Naive thymus-derived CD4-positive, alpha-beta T cell (primary cell): Measurements from ENCODE around the gene ZNF793. TPM values are rescaled to one million over a fixed set of nuclear protein-coding genes. Genes with fewer than 3 reads are reported as not detected.

Experiments
- ATAC-seq: fragments of 150-1000 bp; cut with Tn5 transposase; 2 replicates; pipeline ENCODE4 v1.10.0; 2021; ENCODE audit warnings: mild to moderate bottlenecking, moderate library complexity
- CTCF ChIA-PET: fragments of 350-600 bp; sonication (Branson Sonifier 250); formaldehyde crosslinking; loops from one replicate; lab custom pipeline; 2021; ENCODE audit warnings: antibody characterized with exemption; lab: Charles Lee
- POLR2A ChIA-PET: fragments of 350-600 bp; sonication (Branson Sonifier 250); formaldehyde crosslinking; loops from one replicate; lab custom pipeline; 2021; ENCODE audit warnings: antibody characterized with exemption, inconsistent platforms; lab: Charles Lee
- DNase-seq, 9 donors: peaks; one replicate each; pipeline versions ENCODE4 v3.0.0 to v3.0.0-alpha.2; 2020 to 2022; ENCODE audit warnings: mixed read lengths in 1 of 9
- H3K27ac ChIP-seq: one replicate; pipeline ENCODE4 v1.7.0; 2013; ENCODE audit warnings: mild to moderate bottlenecking, low read depth, low read length, moderate library complexity
- H3K27me3 ChIP-seq, 2 donors: one replicate each; pipeline ENCODE4 v1.7.0; 2013; ENCODE audit warnings: low read length in 2 of 2, mild to moderate bottlenecking in 2 of 2, moderate library complexity in 2 of 2; ENCODE audit not compliant: control insufficient read depth in 2 of 2, insufficient read depth in 2 of 2
- H3K36me3 ChIP-seq, 3 experiments: 1 replicate in 2 of 3; 2 replicates in 1 of 3; pipeline ENCODE4 v1.7.0; 2013; ENCODE audit warnings: low read length in 3 of 3, mild to moderate bottlenecking in 3 of 3, moderate library complexity in 1 of 3; ENCODE audit not compliant: insufficient read depth in 3 of 3, control insufficient read depth in 2 of 3
- H3K4me1 ChIP-seq, 2 donors: one replicate each; pipeline ENCODE4 v1.7.0; 2013; ENCODE audit warnings: low read length in 2 of 2, mild to moderate bottlenecking in 2 of 2, moderate library complexity in 1 of 2; ENCODE audit not compliant: control insufficient read depth in 2 of 2, insufficient read depth in 2 of 2
- H3K4me3 ChIP-seq: 2 replicates; pipeline ENCODE4 v1.7.0; 2013; ENCODE audit warnings: mild to moderate bottlenecking, low read length
- H3K9me3 ChIP-seq, 3 experiments: 1 replicate in 2 of 3; 2 replicates in 1 of 3; pipeline ENCODE4 v1.7.0; 2013; ENCODE audit warnings: low read length in 3 of 3; ENCODE audit not compliant: control insufficient read depth in 2 of 3
- H3K27ac Mint-ChIP-seq, 9 donors: one replicate each; pipeline ENCODE4 v1.8.0; 2020 to 2022; ENCODE audit warnings: mixed read lengths in 9 of 9, mild to moderate bottlenecking in 8 of 9, moderate library complexity in 5 of 9, inconsistent platforms in 2 of 9
- H3K27me3 Mint-ChIP-seq, 5 donors: one replicate each; pipeline ENCODE4 v1.8.0; 2021 to 2022; ENCODE audit warnings: mixed read lengths in 5 of 5, mild to moderate bottlenecking in 1 of 5
- H3K36me3 Mint-ChIP-seq, 5 donors: one replicate each; pipeline ENCODE4 v1.8.0; 2020 to 2022; ENCODE audit warnings: mixed read lengths in 5 of 5, mild to moderate bottlenecking in 3 of 5, inconsistent platforms in 1 of 5
- H3K4me1 Mint-ChIP-seq, 7 donors: one replicate each; pipeline ENCODE4 v1.8.0; 2020 to 2022; ENCODE audit warnings: mixed read lengths in 7 of 7, mild to moderate bottlenecking in 3 of 7, inconsistent platforms in 1 of 7
- H3K4me3 Mint-ChIP-seq, 10 donors: one replicate each; pipeline ENCODE4 v1.8.0; 2020 to 2022; ENCODE audit warnings: mild to moderate bottlenecking in 10 of 10, mixed read lengths in 10 of 10, moderate library complexity in 6 of 10, inconsistent platforms in 2 of 10
- H3K9me3 Mint-ChIP-seq, 11 donors: one replicate each; pipeline ENCODE4 v1.8.0; 2020 to 2022; ENCODE audit warnings: mixed read lengths in 11 of 11, mild to moderate bottlenecking in 4 of 11, inconsistent platforms in 1 of 11, moderate library complexity in 1 of 11
- intact Hi-C, 2 donors: fragments of 100-400 bp; cut with micrococcal nuclease; formaldehyde crosslinking; loops; one replicate each; pipeline ENCODE4 v1.15.1; 2023
- polyA plus RNA-seq, 2 donors: library from polyadenylated mRNA; unstranded; fragments of 300-500 nt; fragmentation: Illumina TruSeq; gene quantifications; one replicate each; pipeline ENCODE4 v1.2.3, GENCODE V29; 2021
- total RNA-seq, 6 experiments: library from RNA in 5 of 6; stranded (reverse) in 5 of 6; gene quantifications; 1 replicate in 5 of 6; 2 replicates in 1 of 6; pipeline ENCODE4 v1.2.3 and lab custom pipeline; 2021 to 2026

The ZNF793 gene
- total and polyA plus RNA-seq, 7 experiments from 2014 or later, result 1.1 to 11.7 (median 4.0) TPM

- no peak overlapping the region for H3K4me3 Mint-ChIP-seq
- DNase-seq, result no peak
- peak; percentile 3 for ATAC-seq
- H3K27ac Mint-ChIP-seq, result no peak overlapping the region
- peaks cover 7 to 43% (median 26%) of the 10 kb centered on the region in 5 donors for H3K36me3 Mint-ChIP-seq
- Histone ChIP-seq H3K27me3 (no peaks in the 10 kb centered on the region), H3K4me3 (peak overlapping the region; percentile 83), H3K27ac (peak overlapping the region; percentile 90), H3K9me3 (peaks cover 0 to 42% (median 0%) of the 10 kb centered on the region in 3 experiments), H3K36me3 (peaks cover 0 to 9% (median 0%) of the 10 kb centered on the region in 3 experiments), H3K4me1 (peaks cover 0 to 14% of the 10 kb centered on the region in 2 donors)
- intact Hi-C loops, result loop anchor here (1.0 to 10.0 kb wide), 16 partner anchors 37 to 1131 kb away; partner anchors contain the start of genes ZNF570 (in 2 of the 2), ZFP14 (in 1 of the 2), ZNF382 (in 1 of the 2) and ZNF383 (in 1 of the 2)
- peaks cover 0 to 5% (median 0%) of the 10 kb centered on the region in 5 donors for H3K27me3 Mint-ChIP-seq
- peaks cover 0 to 2% (median 0%) of the 10 kb centered on the region in 7 donors for H3K4me1 Mint-ChIP-seq
- CTCF ChIA-PET, result interaction anchor here (0.6 to 1.3 kb wide), 3 partner anchors 37 to 341 kb away, joined by 3 to 7 read pairs (median 4); partner anchors contain the start of gene ZNF570
- POLR2A ChIA-PET, result interaction anchor here (0.5 to 2.8 kb wide), 13 partner anchors 32 to 1326 kb away, joined by 3 to 49 read pairs (median 5); partner anchors contain the start of genes ZNF345, ZNF383, ZNF527 and ZNF540
- peaks cover 4 to 56% (median 30%) of the 10 kb centered on the region in 11 donors for H3K9me3 Mint-ChIP-seq
Measured at GRCh38 chr19:37505958-37506386, 767 bp upstream of the ZNF793 start.

- Histone ChIP-seq H3K27ac (peak overlapping the region; percentile 90), H3K36me3 (peaks cover 0 to 19% (median 5%) of the 10 kb centered on the region in 3 experiments), H3K27me3 (no peaks in the 10 kb centered on the region), H3K4me1 (peaks cover 0 to 14% of the 10 kb centered on the region in 2 donors), H3K9me3 (peaks cover 0 to 43% (median 0%) of the 10 kb centered on the region in 3 experiments), H3K4me3 (peak overlapping the region; percentile 83)
- ChIA-PET POLR2A (interaction anchor here (0.9 to 2.8 kb wide), 8 partner anchors 39 to 934 kb away, joined by 3 to 49 read pairs (median 6); partner anchors contain the start of genes ZNF527, ZNF540, ZNF569 and ZNF570), CTCF (no interaction called here)
- H3K4me3 Mint-ChIP-seq, result no peak overlapping the region
- DNase-seq (no peak), ATAC-seq (no peak)
- H3K36me3 Mint-ChIP-seq, result peaks cover 7 to 50% (median 37%) of the 10 kb centered on the region in 5 donors
- peaks cover 0 to 5% (median 0%) of the 10 kb centered on the region in 5 donors for H3K27me3 Mint-ChIP-seq
- peaks cover 0 to 2% (median 0%) of the 10 kb centered on the region in 7 donors for H3K4me1 Mint-ChIP-seq
- intact Hi-C loops, result loop anchor here (2.0 to 10.0 kb wide), 8 partner anchors 38 to 1132 kb away; partner anchors contain the start of genes ZFP14 (in 1 of the 2), ZNF382 (in 1 of the 2), ZNF383 (in 1 of the 2) and ZNF420 (in 1 of the 2)
- peaks cover 3 to 56% (median 28%) of the 10 kb centered on the region in 11 donors for H3K9me3 Mint-ChIP-seq
- no peak overlapping the region for H3K27ac Mint-ChIP-seq
Measured at GRCh38 chr19:37507167-37507464, 377 bp downstream of the ZNF793 start.

GRCh38 chr19:37511186-37511585 lies 4.4 kb downstream of the ZNF793 start:
- POLR2A ChIA-PET, result interaction anchor here (0.7 kb wide), 1 partner anchor 1297 kb away, joined by 3 read pairs; the partner anchor contains the start of gene ZNF565

GRCh38 chr19:37511821-37512220 lies 5.1 kb downstream of the ZNF793 start:
- Mint-ChIP-seq H3K4me3 (no peak overlapping the region), H3K27me3 (no peaks in the 10 kb centered on the region), H3K36me3 (peaks cover 6 to 68% (median 66%) of the 10 kb centered on the region in 5 donors), H3K9me3 (peaks cover 0 to 77% (median 38%) of the 10 kb centered on the region in 11 donors), H3K4me1 (peaks cover 0 to 5% (median 0%) of the 10 kb centered on the region in 7 donors), H3K27ac (no peak overlapping the region)
- H3K9me3 ChIP-seq, result peaks cover 0 to 57% (median 0%) of the 10 kb centered on the region in 3 experiments
- peaks cover 0 to 30% (median 9%) of the 10 kb centered on the region in 3 experiments for H3K36me3 ChIP-seq
- no peak for DNase-seq
- ChIA-PET POLR2A (no interaction called here), CTCF (no interaction called here)
- H3K27me3 ChIP-seq, result no peaks in the 10 kb centered on the region
- no peak for ATAC-seq
- H3K4me1 ChIP-seq, result peaks cover 0 to 7% of the 10 kb centered on the region in 2 donors
- H3K4me3 ChIP-seq, result no peak overlapping the region
- intact Hi-C loops, result no loop called here
- H3K27ac ChIP-seq, result no peak overlapping the region

More at GRCh38 chr19:37511186-37511585, 4.4 kb downstream of the ZNF793 start:
- Mint-ChIP-seq H3K27me3 (no peaks in the 10 kb centered on the region), H3K4me1 (peaks cover 0 to 5% (median 0%) of the 10 kb centered on the region in 7 donors), H3K27ac (no peak overlapping the region), H3K9me3 (peaks cover 0 to 71% (median 35%) of the 10 kb centered on the region in 11 donors), H3K36me3 (peaks cover 6 to 66% (median 64%) of the 10 kb centered on the region in 5 donors), H3K4me3 (no peak overlapping the region)
- H3K4me3 ChIP-seq, result no peak overlapping the region
- intact Hi-C loops, result no loop called here
- no peak for ATAC-seq
- no peak overlapping the region for H3K27ac ChIP-seq
- peaks cover 0 to 51% (median 0%) of the 10 kb centered on the region in 3 experiments for H3K9me3 ChIP-seq
- peaks cover 0 to 31% (median 9%) of the 10 kb centered on the region in 3 experiments for H3K36me3 ChIP-seq
- H3K27me3 ChIP-seq, result no peaks in the 10 kb centered on the region
- DNase-seq, result no peak
- peaks cover 0 to 7% of the 10 kb centered on the region in 2 donors for H3K4me1 ChIP-seq
- CTCF ChIA-PET, result no interaction called here

GRCh38 chr19:37513397-37513796 lies 6.7 kb downstream of the ZNF793 start:
- ChIA-PET CTCF (no interaction called here), POLR2A (no interaction called here)
- peaks cover 0 to 28% (median 9%) of the 10 kb centered on the region in 3 experiments for H3K36me3 ChIP-seq
- no peaks in the 10 kb centered on the region for H3K27me3 ChIP-seq
- Mint-ChIP-seq H3K27me3 (no peaks in the 10 kb centered on the region), H3K36me3 (peaks cover 3 to 78% (median 73%) of the 10 kb centered on the region in 5 donors), H3K4me3 (no peak overlapping the region), H3K4me1 (peaks cover 0 to 5% (median 0%) of the 10 kb centered on the region in 7 donors), H3K9me3 (peaks cover 0 to 92% (median 46%) of the 10 kb centered on the region in 11 donors), H3K27ac (no peak overlapping the region)
- peaks cover 0 to 47% (median 0%) of the 10 kb centered on the region in 3 experiments for H3K9me3 ChIP-seq
- no peaks in the 10 kb centered on the region for H3K4me1 ChIP-seq
- DNase-seq (no peak), ATAC-seq (no peak)
- intact Hi-C loops, result no loop called here
- no peak overlapping the region for H3K4me3 ChIP-seq
- no peak overlapping the region for H3K27ac ChIP-seq

- H3K27me3 ChIP-seq, result no peaks in the 10 kb centered on the region
- Mint-ChIP-seq H3K27ac (no peak overlapping the region), H3K4me1 (no peaks in the 10 kb centered on the region), H3K36me3 (peaks cover 5 to 79% (median 63%) of the 10 kb centered on the region in 5 donors), H3K9me3 (peaks cover 0 to 95% (median 53%) of the 10 kb centered on the region in 11 donors), H3K4me3 (no peak overlapping the region), H3K27me3 (no peaks in the 10 kb centered on the region)
- intact Hi-C loops, result no loop called here
- H3K9me3 ChIP-seq, result peaks cover 0 to 54% (median 3%) of the 10 kb centered on the region in 3 experiments
- H3K4me1 ChIP-seq, result no peaks in the 10 kb centered on the region
- H3K36me3 ChIP-seq, result peaks cover 0 to 40% (median 4%) of the 10 kb centered on the region in 3 experiments
- CTCF ChIA-PET, result no interaction called here
- no peak for ATAC-seq
- POLR2A ChIA-PET, result no interaction called here
- no peak for DNase-seq
- H3K4me3 ChIP-seq, result no peak overlapping the region
- no peak overlapping the region for H3K27ac ChIP-seq
Measured at GRCh38 chr19:37519890-37520289, 13.2 kb downstream of the ZNF793 start.
